NK-92 (cell line): Measurements from ENCODE around the gene IL6R.

Experiments
- DNase-seq: peaks from one replicate; lab custom pipeline; 2025; ENCODE audit not compliant: unreplicated experiment; lab: John Stamatoyannopoulos, UW

The IL6R gene

GRCh38 chr1:154423988-154424326 is 18.8 kb downstream of the IL6R start:
- DNase-seq = no peak

DNA sequence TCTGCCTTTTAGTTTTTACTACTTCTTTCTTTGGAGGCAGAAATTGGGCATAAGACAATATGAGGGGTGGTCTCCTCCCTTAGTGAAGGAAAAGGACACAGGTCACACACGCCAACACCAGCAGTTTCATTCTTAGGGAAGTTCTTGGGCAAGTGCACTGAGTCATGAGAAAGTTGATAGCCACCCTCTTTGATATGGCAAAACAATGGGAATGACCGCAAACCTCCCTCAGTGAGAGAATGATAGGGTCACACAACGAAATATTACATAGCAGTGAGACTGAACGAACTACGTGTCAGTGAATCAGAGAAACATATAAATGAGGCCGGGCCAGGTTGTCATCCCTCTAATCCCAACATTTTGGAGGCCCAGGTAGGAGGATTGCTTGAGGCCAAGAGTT is 20.0 kb downstream of the IL6R start:
- DNase-seq = no peak

DNA sequence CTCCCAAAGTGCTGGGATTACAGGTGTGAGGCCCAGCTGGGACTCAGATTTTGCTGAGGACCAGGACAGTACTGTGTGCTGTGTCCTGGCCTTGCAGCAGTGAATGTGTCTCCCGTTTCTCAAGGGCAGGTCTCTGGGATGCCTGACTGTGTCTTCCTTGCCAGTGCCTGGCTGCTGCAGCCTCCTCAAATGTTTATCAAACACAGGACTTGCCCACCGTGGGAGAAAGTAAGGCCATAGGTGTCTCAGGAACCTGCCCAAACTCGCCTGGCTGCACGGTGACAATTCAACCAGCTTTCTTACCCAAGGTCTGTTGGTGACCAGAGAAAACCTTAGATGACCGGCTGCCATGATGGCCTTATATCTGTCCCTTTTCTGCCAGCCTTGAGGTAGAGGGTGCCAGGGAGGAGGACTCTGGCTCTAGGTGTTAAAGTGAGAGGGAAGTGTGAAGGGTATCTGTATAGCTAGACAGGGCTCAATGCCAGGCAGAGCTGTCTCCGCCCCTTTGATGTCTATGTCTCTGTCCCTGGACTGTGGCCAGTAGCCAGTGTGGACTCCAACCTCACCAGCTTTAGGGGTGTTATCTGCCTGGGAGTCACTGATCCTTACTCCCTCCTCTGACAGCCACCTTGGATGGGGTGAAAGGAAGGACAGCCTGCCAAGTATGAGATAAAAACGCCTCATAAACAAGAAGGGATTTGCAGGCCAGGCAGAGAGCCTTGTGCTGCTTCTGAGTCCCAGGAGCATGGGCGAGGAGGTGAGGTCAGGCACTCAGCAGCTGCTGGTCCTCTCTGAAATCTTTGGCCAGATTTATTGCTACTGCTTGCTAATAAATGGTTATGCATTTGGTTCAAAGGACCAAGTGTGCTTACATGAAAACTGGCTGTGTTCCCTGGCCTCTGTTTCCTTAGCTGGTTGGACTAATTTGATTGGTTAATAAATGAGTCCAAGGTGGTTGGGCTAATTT is 22.3 kb downstream of the IL6R start:
- no peak for DNase-seq

DNA sequence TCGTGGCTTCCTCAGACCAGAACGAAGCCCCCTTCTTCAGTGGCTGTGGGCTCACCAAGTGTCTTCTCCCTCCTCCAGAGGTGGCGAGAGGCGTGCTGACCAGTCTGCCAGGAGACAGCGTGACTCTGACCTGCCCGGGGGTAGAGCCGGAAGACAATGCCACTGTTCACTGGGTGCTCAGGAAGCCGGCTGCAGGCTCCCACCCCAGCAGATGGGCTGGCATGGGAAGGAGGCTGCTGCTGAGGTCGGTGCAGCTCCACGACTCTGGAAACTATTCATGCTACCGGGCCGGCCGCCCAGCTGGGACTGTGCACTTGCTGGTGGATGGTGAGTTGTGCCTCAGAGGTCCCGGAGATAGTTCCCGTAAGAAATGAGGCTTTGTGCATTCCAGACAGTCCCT is 24.0 kb downstream of the IL6R start:
- DNase-seq = no peak

GRCh38 chr1:154429841-154430611 is 24.9 kb downstream of the IL6R start:
- DNase-seq = no peak

DNA sequence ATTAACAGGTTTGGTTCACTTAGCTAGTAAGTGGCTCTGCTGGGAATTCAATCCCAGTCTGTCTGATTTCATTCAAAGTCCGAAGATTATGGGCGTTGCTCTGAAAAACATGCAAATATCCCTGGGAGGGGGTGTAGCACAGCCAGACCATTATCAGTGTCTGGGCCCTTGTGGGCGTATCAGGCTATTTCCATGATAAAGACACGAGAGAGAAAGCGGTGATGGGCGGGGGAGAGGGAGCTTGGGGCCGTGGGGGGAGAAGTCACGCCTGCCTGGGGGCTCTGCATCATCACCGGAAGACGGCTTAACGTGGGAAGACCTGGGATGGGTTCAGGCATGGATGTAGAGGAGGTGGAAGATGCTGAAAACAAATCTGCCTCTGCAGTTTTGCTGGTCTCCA is 25.8 kb downstream of the IL6R start:
- no peak for DNase-seq

DNA sequence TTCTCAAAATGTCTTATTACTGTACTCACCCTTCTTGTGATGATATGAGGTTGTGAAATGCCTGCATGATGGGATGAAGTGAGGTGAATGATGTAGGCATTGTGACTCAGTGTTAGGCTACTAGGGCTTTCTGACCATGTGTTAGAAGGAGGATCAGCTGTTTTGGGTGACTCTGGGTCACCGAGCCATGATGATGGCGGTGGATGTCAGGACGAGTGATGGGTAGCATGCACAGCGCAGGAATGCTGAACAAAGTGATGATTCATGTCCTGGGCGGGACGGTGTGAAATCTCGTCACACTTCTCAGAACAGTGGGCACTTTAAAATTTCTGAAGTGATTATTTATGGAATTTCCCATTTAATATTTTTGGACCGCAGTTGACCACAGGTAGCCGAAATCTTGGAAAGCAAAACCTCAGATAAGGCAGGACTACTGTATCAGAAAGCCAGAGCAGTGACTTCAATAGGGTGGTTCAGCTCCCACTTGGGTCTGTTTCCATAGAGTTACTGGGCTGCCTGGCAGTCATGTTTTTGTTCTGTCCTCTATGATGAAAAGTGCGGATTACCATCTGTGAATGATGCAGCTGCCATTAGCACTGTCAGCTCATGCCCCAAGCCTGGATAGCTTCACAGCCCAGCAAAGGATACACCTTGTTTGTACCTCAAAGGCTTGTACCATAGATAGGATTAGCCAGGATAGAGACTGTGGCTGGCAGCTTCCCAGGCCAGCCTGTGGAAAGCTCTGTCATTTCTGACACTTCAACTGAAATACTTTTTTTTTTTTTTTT is 26.6 kb downstream of the IL6R start:
- DNase-seq = no peak

GRCh38 chr1:154433161-154433764 is 28.1 kb downstream of the IL6R start:
- no peak for DNase-seq

DNA sequence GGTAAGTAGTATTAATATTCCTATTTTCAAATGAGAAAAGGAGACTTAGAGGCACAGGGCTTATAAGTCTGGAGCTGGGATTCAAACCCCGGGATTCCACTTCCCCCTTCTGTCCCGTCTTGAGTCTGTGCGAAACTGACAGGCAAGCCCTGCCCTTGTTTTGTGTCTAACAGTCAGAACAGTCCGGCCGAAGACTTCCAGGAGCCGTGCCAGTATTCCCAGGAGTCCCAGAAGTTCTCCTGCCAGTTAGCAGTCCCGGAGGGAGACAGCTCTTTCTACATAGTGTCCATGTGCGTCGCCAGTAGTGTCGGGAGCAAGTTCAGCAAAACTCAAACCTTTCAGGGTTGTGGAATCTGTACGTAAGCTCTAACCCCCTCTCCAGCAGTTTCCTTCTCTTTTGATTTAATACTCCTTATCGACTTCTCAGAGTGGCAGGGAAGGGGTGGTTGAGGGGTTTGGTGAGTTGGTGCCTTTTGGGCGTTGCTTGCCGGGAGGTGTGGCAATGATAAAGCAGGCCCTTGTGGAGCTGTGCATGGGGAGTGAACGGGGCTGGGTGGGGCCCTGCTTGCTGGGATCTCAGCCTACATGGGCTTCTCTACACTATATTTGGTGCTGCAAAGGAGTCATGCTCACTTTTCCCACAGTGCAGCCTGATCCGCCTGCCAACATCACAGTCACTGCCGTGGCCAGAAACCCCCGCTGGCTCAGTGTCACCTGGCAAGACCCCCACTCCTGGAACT is 29.4 kb downstream of the IL6R start:
- no peak for DNase-seq

GRCh38 chr1:154435599-154436200 is 30.6 kb downstream of the IL6R start:
- no peak for DNase-seq

DNA sequence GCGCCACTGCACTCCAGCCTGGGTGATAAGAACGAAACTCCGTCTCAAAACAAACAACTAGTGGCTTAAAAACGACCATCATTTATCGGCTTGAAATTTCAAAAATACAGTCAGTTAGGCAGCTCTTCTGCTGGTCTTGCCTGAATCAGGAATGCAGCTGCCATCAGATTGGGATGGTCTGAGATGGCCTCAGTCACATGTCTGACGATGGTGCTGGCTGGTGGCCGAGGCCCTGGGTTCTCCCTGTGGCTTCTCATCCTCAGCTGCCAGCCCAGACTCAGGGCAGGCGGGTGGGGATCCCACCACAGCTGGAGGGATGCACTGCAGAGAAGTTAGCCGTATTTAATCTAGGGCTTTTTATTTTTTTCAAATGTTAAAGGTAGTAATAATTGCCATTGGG is 31.3 kb downstream of the IL6R start:
- DNase-seq = no peak

GRCh38 chr1:154440036-154440804 is 35.1 kb downstream of the IL6R start:
- no peak for DNase-seq

DNA sequence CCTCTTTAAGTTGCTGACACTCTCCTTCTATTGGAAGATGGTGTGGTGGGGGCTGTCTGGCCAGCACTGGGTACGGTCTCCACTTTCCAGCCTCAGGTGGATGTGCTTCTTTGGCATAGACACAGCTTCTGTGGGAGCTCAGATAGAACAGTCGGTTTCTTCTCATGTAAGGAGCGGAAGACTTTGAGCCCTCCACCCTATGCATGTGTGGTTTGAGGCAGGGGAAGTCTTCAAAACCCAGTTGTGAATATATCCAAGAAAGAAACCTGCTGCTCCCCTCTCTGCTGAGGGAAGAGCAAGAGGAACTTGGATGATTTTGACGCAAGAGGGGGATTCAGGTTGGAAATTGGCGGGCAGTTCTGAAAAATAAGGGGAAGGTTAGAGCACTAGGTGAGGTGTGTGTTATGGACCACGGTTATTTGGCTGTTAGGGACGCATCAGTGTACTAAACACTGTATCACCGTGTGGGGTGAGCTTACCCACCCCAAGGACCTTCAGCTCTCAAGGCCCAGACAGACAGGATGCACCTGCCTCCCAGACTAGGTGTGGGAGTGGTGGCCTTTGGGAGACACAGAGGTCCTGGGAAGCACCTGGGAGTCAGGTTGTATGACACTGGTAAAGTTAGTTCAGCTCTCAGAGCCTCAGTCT is 36.2 kb downstream of the IL6R start:
- DNase-seq = no peak

GRCh38 chr1:154442006-154442740 is 37.0 kb downstream of the IL6R start:
- no peak for DNase-seq

DNA sequence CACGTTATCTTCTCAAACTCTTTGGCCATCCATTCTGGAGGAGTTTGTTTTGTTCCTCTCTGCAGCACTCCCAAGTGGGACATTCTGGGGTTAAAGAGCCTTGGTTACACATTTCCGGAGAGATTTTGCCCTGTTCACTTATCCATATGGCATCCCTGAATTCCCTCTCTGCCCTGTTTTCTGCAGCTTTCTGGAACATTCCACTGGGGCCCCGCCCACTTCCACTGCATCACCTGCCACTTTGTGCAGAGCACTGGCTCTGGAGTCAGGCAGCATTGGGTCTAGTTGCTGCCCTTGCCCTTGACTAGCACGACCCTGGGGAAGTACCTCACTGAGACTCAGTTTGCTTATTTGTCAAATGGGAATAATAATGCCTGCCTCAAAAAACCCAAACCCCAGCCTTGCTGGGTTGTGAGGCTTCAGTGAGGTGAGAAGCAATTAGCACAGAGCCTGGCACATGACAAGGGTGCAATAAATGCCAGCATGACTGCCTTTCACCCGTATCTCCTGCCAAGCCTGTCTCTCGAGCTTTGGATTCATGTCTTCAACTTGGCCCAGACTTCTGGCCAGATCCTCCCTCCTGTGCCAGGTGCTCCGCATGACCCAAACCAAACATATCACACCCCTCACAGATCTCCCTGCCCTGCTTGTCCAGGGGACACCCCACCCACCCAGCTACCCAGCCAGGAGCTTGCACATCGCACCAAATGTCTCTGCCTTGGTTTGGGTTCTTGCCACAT is 38.3 kb downstream of the IL6R start:
- DNase-seq = no peak

- no peak for DNase-seq
Measured at GRCh38 chr1:154445040-154445472, 39.9 kb downstream of the IL6R start.

GRCh38 chr1:154446292-154446691 is 41.1 kb downstream of the IL6R start:
- no peak for DNase-seq
